ENCODE data around the gene UQCR11.

UQCR11 gene

GRCh38 chr19:1632462-1633268 is 27.4 kb upstream of the UQCR11 start:
- H3K27me3 ChIP-seq (ENCODE audit: control insufficient read depth in 1 of 2, insufficient read depth in 2 of 2, low read length in 2 of 2) = no peaks in the 10 kb centered on the region
- no peak overlapping the region for H3K4me3 ChIP-seq (ENCODE audit: low read depth in 1 of 2, low read length in 2 of 2)
- H3K4me1 ChIP-seq (ENCODE audit: insufficient read depth, low read length) = no peaks in the 10 kb centered on the region
- no peaks in the 10 kb centered on the region for H3K9me3 ChIP-seq (ENCODE audit: low read length)
- no peak overlapping the region for H3K9ac ChIP-seq (ENCODE audit: low read length)
- no peaks in the 10 kb centered on the region for H3K36me3 ChIP-seq (ENCODE audit: insufficient read depth, low read length)
- H3K27ac ChIP-seq (ENCODE audit: low read depth, low read length) = no peak overlapping the region

GRCh38 chr19:1631557-1632100 is 26.4 kb upstream of the UQCR11 start:
- H3K9ac ChIP-seq (ENCODE audit: low read length) = no peak overlapping the region
- H3K9me3 ChIP-seq (ENCODE audit: low read length) = no peaks in the 10 kb centered on the region
- no peaks in the 10 kb centered on the region for H3K4me1 ChIP-seq (ENCODE audit: insufficient read depth, low read length)
- no peaks in the 10 kb centered on the region for H3K36me3 ChIP-seq (ENCODE audit: insufficient read depth, low read length)
- H3K4me3 ChIP-seq (ENCODE audit: low read depth in 1 of 2, low read length in 2 of 2) = no peak overlapping the region
- H3K27ac ChIP-seq (ENCODE audit: low read depth, low read length) = no peak overlapping the region
- no peaks in the 10 kb centered on the region for H3K27me3 ChIP-seq (ENCODE audit: control insufficient read depth in 1 of 2, insufficient read depth in 2 of 2, low read length in 2 of 2)

- H3K4me1 ChIP-seq (ENCODE audit: insufficient read depth, low read length) = no peaks in the 10 kb centered on the region
- H3K9ac ChIP-seq (ENCODE audit: low read length) = no peak overlapping the region
- H3K27me3 ChIP-seq (ENCODE audit: control insufficient read depth in 1 of 2, insufficient read depth in 2 of 2, low read length in 2 of 2) = no peaks in the 10 kb centered on the region
- H3K9me3 ChIP-seq (ENCODE audit: low read length) = no peaks in the 10 kb centered on the region
- H3K4me3 ChIP-seq (ENCODE audit: low read depth in 1 of 2, low read length in 2 of 2) = no peak overlapping the region
- H3K27ac ChIP-seq (ENCODE audit: low read depth, low read length) = no peak overlapping the region
- no peaks in the 10 kb centered on the region for H3K36me3 ChIP-seq (ENCODE audit: insufficient read depth, low read length)
Observed at GRCh38 chr19:1630811-1631210, 25.5 kb upstream of the UQCR11 start.

- Histone ChIP-seq H3K4me3 (ENCODE audit: low read depth in 1 of 2, low read length in 2 of 2) (no peak overlapping the region), H3K9me3 (ENCODE audit: low read length) (no peaks in the 10 kb centered on the region), H3K27ac (ENCODE audit: low read depth, low read length) (no peak overlapping the region), H3K9ac (ENCODE audit: low read length) (no peak overlapping the region), H3K36me3 (ENCODE audit: insufficient read depth, low read length) (no peaks in the 10 kb centered on the region), H3K27me3 (ENCODE audit: control insufficient read depth in 1 of 2, insufficient read depth in 2 of 2, low read length in 2 of 2) (no peaks in the 10 kb centered on the region), H3K4me1 (ENCODE audit: insufficient read depth, low read length) (no peaks in the 10 kb centered on the region)
Observed at GRCh38 chr19:1630012-1630411, 24.8 kb upstream of the UQCR11 start.

GRCh38 chr19:1629256-1629808 is 24.1 kb upstream of the UQCR11 start:
- H3K9ac ChIP-seq (ENCODE audit: low read length) = no peak overlapping the region
- no peak overlapping the region for H3K27ac ChIP-seq (ENCODE audit: low read depth, low read length)
- no peaks in the 10 kb centered on the region for H3K36me3 ChIP-seq (ENCODE audit: insufficient read depth, low read length)
- no peaks in the 10 kb centered on the region for H3K4me1 ChIP-seq (ENCODE audit: insufficient read depth, low read length)
- H3K9me3 ChIP-seq (ENCODE audit: low read length) = no peaks in the 10 kb centered on the region
- H3K27me3 ChIP-seq (ENCODE audit: control insufficient read depth in 1 of 2, insufficient read depth in 2 of 2, low read length in 2 of 2) = no peaks in the 10 kb centered on the region
- H3K4me3 ChIP-seq (ENCODE audit: low read depth in 1 of 2, low read length in 2 of 2) = no peak overlapping the region

GRCh38 chr19:1627194-1627593 is 21.9 kb upstream of the UQCR11 start:
- H3K36me3 ChIP-seq (ENCODE audit: insufficient read depth, low read length) = no peaks in the 10 kb centered on the region
- H3K4me1 ChIP-seq (ENCODE audit: insufficient read depth, low read length) = no peaks in the 10 kb centered on the region

GRCh38 chr19:1626417-1627010 is 21.3 kb upstream of the UQCR11 start:
- Histone ChIP-seq H3K27ac (ENCODE audit: low read depth, low read length) (no peak overlapping the region), H3K4me1 (ENCODE audit: insufficient read depth, low read length) (no peaks in the 10 kb centered on the region), H3K36me3 (ENCODE audit: insufficient read depth, low read length) (no peaks in the 10 kb centered on the region), H3K27me3 (ENCODE audit: control insufficient read depth in 1 of 2, insufficient read depth in 2 of 2, low read length in 2 of 2) (no peaks in the 10 kb centered on the region), H3K9ac (ENCODE audit: low read length) (no peak overlapping the region), H3K4me3 (ENCODE audit: low read depth in 1 of 2, low read length in 2 of 2) (no peak overlapping the region), H3K9me3 (ENCODE audit: low read length) (no peaks in the 10 kb centered on the region)

More at GRCh38 chr19:1627194-1627593, 21.9 kb upstream of the UQCR11 start:
- H3K27me3 ChIP-seq (ENCODE audit: control insufficient read depth in 1 of 2, insufficient read depth in 2 of 2, low read length in 2 of 2) = no peaks in the 10 kb centered on the region
- H3K4me3 ChIP-seq (ENCODE audit: low read depth in 1 of 2, low read length in 2 of 2) = no peak overlapping the region
- H3K9me3 ChIP-seq (ENCODE audit: low read length) = no peaks in the 10 kb centered on the region
- no peak overlapping the region for H3K27ac ChIP-seq (ENCODE audit: low read depth, low read length)
- no peak overlapping the region for H3K9ac ChIP-seq (ENCODE audit: low read length)

GRCh38 chr19:1624458-1624857 is 19.2 kb upstream of the UQCR11 start:
- Histone ChIP-seq H3K4me1 (ENCODE audit: insufficient read depth, low read length) (no peaks in the 10 kb centered on the region), H3K27ac (ENCODE audit: low read depth, low read length) (no peak overlapping the region), H3K9me3 (ENCODE audit: low read length) (no peaks in the 10 kb centered on the region), H3K27me3 (ENCODE audit: control insufficient read depth in 1 of 2, insufficient read depth in 2 of 2, low read length in 2 of 2) (no peaks in the 10 kb centered on the region), H3K4me3 (ENCODE audit: low read depth in 1 of 2, low read length in 2 of 2) (no peak overlapping the region), H3K9ac (ENCODE audit: low read length) (no peak overlapping the region), H3K36me3 (ENCODE audit: insufficient read depth, low read length) (peaks cover 7% of the 10 kb centered on the region)

GRCh38 chr19:1622541-1622940 is 17.3 kb upstream of the UQCR11 start:
- no peak overlapping the region for H3K9ac ChIP-seq (ENCODE audit: low read length)
- H3K9me3 ChIP-seq (ENCODE audit: low read length) = no peaks in the 10 kb centered on the region
- no peak overlapping the region for H3K4me3 ChIP-seq (ENCODE audit: low read depth in 1 of 2, low read length in 2 of 2)
- H3K27me3 ChIP-seq (ENCODE audit: control insufficient read depth in 1 of 2, insufficient read depth in 2 of 2, low read length in 2 of 2) = no peaks in the 10 kb centered on the region
- H3K27ac ChIP-seq (ENCODE audit: low read depth, low read length) = no peak overlapping the region
- no peaks in the 10 kb centered on the region for H3K4me1 ChIP-seq (ENCODE audit: insufficient read depth, low read length)
- H3K36me3 ChIP-seq (ENCODE audit: insufficient read depth, low read length) = peaks cover 17% of the 10 kb centered on the region

- H3K4me1 ChIP-seq (ENCODE audit: insufficient read depth, low read length) = no peaks in the 10 kb centered on the region
- H3K9ac ChIP-seq (ENCODE audit: low read length) = no peak overlapping the region
- H3K4me3 ChIP-seq (ENCODE audit: low read depth in 1 of 2, low read length in 2 of 2) = no peak overlapping the region
- H3K9me3 ChIP-seq (ENCODE audit: low read length) = no peaks in the 10 kb centered on the region
- H3K36me3 ChIP-seq (ENCODE audit: insufficient read depth, low read length) = peaks cover 17% of the 10 kb centered on the region
- no peaks in the 10 kb centered on the region for H3K27me3 ChIP-seq (ENCODE audit: control insufficient read depth in 1 of 2, insufficient read depth in 2 of 2, low read length in 2 of 2)
- no peak overlapping the region for H3K27ac ChIP-seq (ENCODE audit: low read depth, low read length)
Observed at GRCh38 chr19:1622007-1622406, 16.7 kb upstream of the UQCR11 start.

GRCh38 chr19:1621574-1621973 is 16.3 kb upstream of the UQCR11 start:
- H3K9ac ChIP-seq (ENCODE audit: low read length) = no peak overlapping the region
- H3K4me1 ChIP-seq (ENCODE audit: insufficient read depth, low read length) = no peaks in the 10 kb centered on the region
- H3K36me3 ChIP-seq (ENCODE audit: insufficient read depth, low read length) = peaks cover 17% of the 10 kb centered on the region
- H3K9me3 ChIP-seq (ENCODE audit: low read length) = no peaks in the 10 kb centered on the region
- no peak overlapping the region for H3K4me3 ChIP-seq (ENCODE audit: low read depth in 1 of 2, low read length in 2 of 2)
- H3K27me3 ChIP-seq (ENCODE audit: control insufficient read depth in 1 of 2, insufficient read depth in 2 of 2, low read length in 2 of 2) = no peaks in the 10 kb centered on the region
- no peak overlapping the region for H3K27ac ChIP-seq (ENCODE audit: low read depth, low read length)

All from muscle layer of colon (tissue), 2 donors.